GM18951 (cell line): ENCODE measurements around the gene TEDDM1.
"Not testable (repeated sequence)": the region's sequence is repeated elsewhere in the genome, so short reads cannot be mapped to it uniquely, and the experiment has no call there.

Experiments
- POLR2A ChIP-seq: IDR thresholded peaks from 4 replicates; pipeline ENCODE4 v1.6.1; 2011; ENCODE audit warnings: mild to moderate bottlenecking; ENCODE audit not compliant: insufficient read length, insufficient read depth; ENCODE audit errors: extremely low read depth
- in situ Hi-C: fragments of 300-500 bp; cut with MboI; formaldehyde crosslinking; loops from one replicate; pipeline ENCODE4 v1.12.0; 2022; ENCODE audit warnings: low sequenced_read_pairs, mixed read lengths, inconsistent platforms; ENCODE audit not compliant: unreplicated experiment

Gene TEDDM1

DNA sequence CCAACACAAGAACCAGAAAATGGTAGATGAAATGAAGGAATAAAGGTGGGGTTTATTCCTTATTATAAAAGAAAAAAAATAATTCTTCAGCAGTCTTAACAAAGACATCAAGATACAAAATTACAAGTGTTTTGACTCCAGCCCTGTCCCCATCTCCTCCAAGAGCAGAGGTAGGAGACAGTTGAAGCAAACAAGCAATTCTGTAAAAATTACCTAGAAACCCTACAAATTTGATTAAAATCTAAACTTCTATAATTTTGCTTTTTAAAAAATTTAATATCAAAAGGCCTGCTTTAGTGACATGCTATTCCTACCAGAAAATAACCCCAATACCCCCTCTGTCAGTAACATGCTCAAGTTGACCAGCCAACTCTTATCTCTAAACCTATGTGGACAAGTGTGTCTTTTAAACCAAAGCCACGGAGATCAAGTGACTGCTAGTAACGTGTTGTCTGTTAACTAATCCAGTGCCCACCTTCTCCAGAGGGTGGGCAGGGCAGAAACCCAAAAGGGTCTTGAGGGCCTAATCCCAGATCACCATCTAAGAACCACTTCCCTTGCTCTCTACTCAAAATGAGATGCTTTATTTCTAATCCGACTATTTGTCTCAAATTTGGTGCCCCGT, 17.3 kb downstream of the TEDDM1 start:
- in situ Hi-C loops = no loop called here
- TF ChIP-seq POLR2A = no peak

DNA sequence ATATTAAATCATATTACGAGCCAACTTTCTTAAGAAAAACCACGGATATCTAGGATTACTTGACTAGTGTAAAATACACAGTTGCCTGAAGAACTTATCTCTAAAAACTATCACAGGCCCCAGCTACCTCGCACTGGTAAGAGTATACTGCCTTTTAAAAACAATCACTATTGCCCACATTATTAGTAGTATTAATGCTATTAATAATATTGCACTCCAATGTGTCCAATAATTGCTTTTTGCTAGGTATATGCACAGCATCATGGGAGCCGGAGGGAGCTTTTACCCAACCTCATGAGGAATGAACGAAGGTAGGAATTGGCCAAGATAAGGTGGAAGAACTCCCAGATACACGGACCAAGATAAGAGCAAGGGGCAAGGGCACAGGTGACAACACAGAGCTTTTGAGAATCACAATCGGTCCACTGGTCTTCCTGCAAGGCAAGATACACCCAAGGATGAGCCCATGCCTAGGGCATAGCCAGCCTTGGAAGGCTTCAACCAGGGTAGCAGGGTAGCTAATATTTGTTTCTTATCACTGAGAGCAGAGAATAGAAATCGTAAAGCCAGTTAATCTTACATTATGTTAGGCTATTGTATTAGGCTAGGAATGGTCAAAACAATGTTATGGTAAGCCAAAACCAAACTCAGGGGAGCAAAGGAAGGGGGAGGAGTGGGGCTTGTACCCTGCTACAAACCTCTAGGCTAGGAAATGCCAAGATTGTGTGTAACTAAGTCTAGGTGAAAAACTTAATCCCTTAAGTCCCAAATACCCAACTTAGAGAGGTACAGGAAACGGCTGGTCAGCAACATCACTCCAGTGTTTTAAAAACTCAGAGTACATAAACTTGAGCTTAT, 18.3 kb downstream of the TEDDM1 start:
- in situ Hi-C loops = no loop called here

DNA sequence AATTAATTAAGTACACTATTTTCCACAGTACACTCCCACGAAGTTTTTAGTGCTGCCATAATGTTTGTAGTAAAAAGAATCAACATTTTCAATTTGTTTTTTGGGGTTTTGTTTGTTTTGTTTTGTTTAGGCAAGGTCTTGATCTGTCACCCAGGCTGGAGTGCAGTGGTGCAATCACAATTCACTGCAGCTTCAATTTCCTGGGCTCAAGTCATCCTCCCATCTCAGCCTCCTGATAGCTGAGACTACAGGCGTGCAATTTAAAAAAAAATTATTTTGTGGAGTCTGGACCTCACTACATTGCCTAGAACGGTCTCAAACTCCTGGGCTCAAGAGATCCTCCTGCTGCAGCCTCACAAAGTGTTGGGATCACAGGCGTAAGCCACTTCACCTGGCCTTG, 20.3 kb downstream of the TEDDM1 start:
- in situ Hi-C loops = no loop called here
- no peak for TF ChIP-seq POLR2A

More for the DNA sequence above, 18.3 kb downstream of the TEDDM1 start:
- TF ChIP-seq POLR2A = no peak

GRCh38 chr1:182379781-182380180, 20.7 kb downstream of the TEDDM1 start:
- in situ Hi-C loops = not testable (repeated sequence)

DNA sequence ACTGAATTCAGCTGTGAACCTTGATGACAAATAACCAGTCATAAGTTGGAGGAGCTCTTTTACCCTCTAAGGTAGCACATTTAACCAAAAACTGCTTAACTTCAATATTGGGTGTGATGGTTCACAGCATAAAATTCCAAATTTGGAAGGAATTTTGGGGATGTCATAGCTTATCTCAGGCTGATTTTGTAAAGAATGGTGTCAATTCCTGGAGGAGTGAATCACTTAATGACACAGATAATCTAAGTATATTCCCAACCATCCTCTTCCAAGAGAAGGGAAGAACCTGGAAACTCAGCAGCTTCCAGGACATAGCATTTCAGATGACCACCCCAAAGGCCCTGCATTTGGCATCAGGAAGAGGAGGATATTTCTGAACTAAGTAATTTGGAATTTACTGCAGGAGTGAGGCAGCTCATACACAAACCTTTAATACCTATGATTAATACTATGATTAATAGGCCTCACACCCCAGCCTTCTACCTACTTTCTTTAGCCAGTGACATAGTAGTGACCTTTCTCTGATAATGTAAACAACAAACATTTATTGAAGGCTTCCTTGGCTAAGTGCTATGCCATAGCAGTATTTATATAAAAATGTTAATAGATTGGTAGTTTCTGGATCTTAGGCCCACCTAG, 23.4 kb downstream of the TEDDM1 start:
- in situ Hi-C loops = no loop called here
- TF ChIP-seq POLR2A = no peak

- no peak for TF ChIP-seq POLR2A
- in situ Hi-C loops = no loop called here
These were observed 26.2 kb downstream of the TEDDM1 start for GRCh38 chr1:182374101-182374834.

- in situ Hi-C loops = no loop called here
- TF ChIP-seq POLR2A = no peak
These were observed 29.9 kb downstream of the TEDDM1 start for GRCh38 chr1:182370532-182370931.

- in situ Hi-C loops = no loop called here
These were observed 31.6 kb downstream of the TEDDM1 start for GRCh38 chr1:182368903-182369302.

GRCh38 chr1:182368358-182368757, 32.1 kb downstream of the TEDDM1 start:
- in situ Hi-C loops = no loop called here
- TF ChIP-seq POLR2A = no peak

More at GRCh38 chr1:182368903-182369302, 31.6 kb downstream of the TEDDM1 start:
- TF ChIP-seq POLR2A = no peak

GRCh38 chr1:182367926-182368325, 32.5 kb downstream of the TEDDM1 start:
- in situ Hi-C loops = no loop called here
- TF ChIP-seq POLR2A = no peak

- TF ChIP-seq POLR2A = no peak
- in situ Hi-C loops = no loop called here
These were observed 33.9 kb downstream of the TEDDM1 start for GRCh38 chr1:182366596-182366995.

DNA sequence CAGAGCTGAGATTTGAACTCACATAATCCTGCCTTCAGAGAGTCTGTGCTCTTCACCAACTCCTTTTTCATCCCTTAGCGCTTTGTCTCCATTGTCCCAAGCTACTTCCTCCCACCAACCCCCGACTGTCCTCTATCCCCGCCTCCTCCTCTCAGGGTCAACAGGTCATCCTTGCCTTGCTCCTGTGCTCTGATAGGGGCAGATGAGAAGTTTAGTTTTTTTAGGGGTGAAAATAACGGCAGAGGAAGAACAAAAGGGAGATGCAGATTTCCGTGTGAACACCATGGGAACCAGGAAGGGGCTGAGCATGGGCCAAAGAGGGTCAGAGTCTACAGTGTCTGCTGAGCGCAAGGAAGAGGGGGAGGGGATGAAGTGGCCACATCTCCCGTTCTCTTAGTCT, 40.8 kb downstream of the TEDDM1 start:
- TF ChIP-seq POLR2A = no peak
- in situ Hi-C loops = no loop called here

DNA sequence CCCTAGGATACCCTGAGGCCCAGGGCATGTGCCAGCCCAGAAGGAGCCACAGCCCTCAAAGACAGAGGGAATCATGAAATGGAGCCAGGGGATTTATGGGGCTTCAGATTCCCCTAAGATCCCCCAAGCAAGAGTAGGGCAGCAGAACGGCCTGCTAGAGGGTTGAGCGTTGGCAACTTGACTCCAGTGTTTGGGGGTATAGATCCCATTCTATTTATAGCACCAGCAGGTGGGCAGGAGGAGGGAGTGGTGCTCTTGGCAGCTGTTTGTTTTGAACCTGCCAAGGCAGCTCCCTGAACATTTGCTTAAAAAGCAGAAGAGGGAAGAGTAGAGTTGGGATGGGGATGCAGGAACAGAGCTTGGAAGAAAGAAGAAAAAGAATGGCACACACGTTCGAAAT, 42.6 kb downstream of the TEDDM1 start:
- no peak for TF ChIP-seq POLR2A
- in situ Hi-C loops = no loop called here
